Measurements from ENCODE around the gene TPRN. TPM values are rescaled to one million over a fixed set of nuclear protein-coding genes. Genes with fewer than 3 reads are reported as not detected.

The TPRN gene
- total RNA-seq, 2 donors from 2014 or later, result 90.0 to 91.3 TPM

GRCh38 chr9:137205126-137206069 is 4.9 kb upstream of the TPRN start, which contains the start of the genes NDOR1 and TMEM203:
Gene NDOR1, plus strand, starts transcription at chr9:137205700. Its CDS starts 78 bp downstream, at chr9:137205778.
Gene TMEM203, minus strand, starts transcription at chr9:137205648. Its CDS starts 234 bp downstream, at chr9:137205414.
- WGBS, 2 donors, result 0% methylated on average over 1 to 74 of the region's 98 CpGs
- TF ChIP-seq POLR2A (IDR thresholded peaks at IDR 0.05) (peak; percentile 53 to 77 (median 66)), CTCF (IDR thresholded peaks at IDR 0.05) (no peak)
- ATAC-seq, result peak; percentile 51
- Histone ChIP-seq H3K36me3 (replicated peaks in 1 of 2; ENCODE audit: insufficient read depth in 1 of 2, low read depth in 2 of 2) (no peaks in the 10 kb centered on the region), H3K27me3 (no peaks in the 10 kb centered on the region), H3K4me3 (peak within 1 kb of the TSS; percentile 83 to 97), H3K4me1 (peaks cover 53% of the 10 kb centered on the region), H3K27ac (peak within 1 kb of the TSS; percentile 73 to 90 (median 82)), H3K9me3 (no peaks in the 10 kb centered on the region)
- peak; percentile 87 to 92 (median 90) for DNase-seq
- intact Hi-C loops (cut with DNase I), result no loop called here

- ATAC-seq, result no peak
- no peaks in the 10 kb centered on the region for H3K36me3 ChIP-seq (replicated peaks in 1 of 2; ENCODE audit: insufficient read depth in 1 of 2, low read depth in 2 of 2)
- peak overlapping the region; percentile 73 to 90 (median 82) for H3K27ac ChIP-seq
- no peaks in the 10 kb centered on the region for H3K27me3 ChIP-seq
- no peak for DNase-seq
- peak overlapping the region; percentile 83 to 97 for H3K4me3 ChIP-seq
- peaks cover 53% of the 10 kb centered on the region for H3K4me1 ChIP-seq
- H3K9me3 ChIP-seq, result no peaks in the 10 kb centered on the region
- WGBS, 2 donors, result 8 to 23% methylated on average over 9 to 21 of the region's 21 CpGs
- TF ChIP-seq POLR2A (IDR thresholded peaks at IDR 0.05) (no peak), CTCF (IDR thresholded peaks at IDR 0.05) (no peak)
- intact Hi-C loops (cut with DNase I), result no loop called here
These were observed 4.2 kb upstream of the TPRN start for GRCh38 chr9:137204731-137205125.

GRCh38 chr9:137202966-137203365 is 2.4 kb upstream of the TPRN start:
- 75 to 78% methylated on average over 8 of the region's 8 CpGs for WGBS, 2 donors
- TF ChIP-seq POLR2A (IDR thresholded peaks at IDR 0.05), result no peak
- TF ChIP-seq CTCF (IDR thresholded peaks at IDR 0.05), result no peak

GRCh38 chr9:137201205-137201868 is 796 bp upstream of the TPRN start:
- Histone ChIP-seq H3K27me3 (no peaks in the 10 kb centered on the region), H3K4me3 (peak overlapping the region in 1 of 2 donors; percentile 18), H3K27ac (peak overlapping the region; percentile 70 to 89 (median 81)), H3K4me1 (peaks cover 80% of the 10 kb centered on the region), H3K36me3 (replicated peaks in 1 of 2; ENCODE audit: insufficient read depth in 1 of 2, low read depth in 2 of 2) (no peaks in the 10 kb centered on the region), H3K9me3 (no peaks in the 10 kb centered on the region)
- intact Hi-C loops (cut with DNase I), result no loop called here
- DNase-seq (no peak), ATAC-seq (no peak)
- TF ChIP-seq POLR2A (IDR thresholded peaks at IDR 0.05) (no peak), CTCF (IDR thresholded peaks at IDR 0.05) (no peak)
- 12 to 26% methylated on average over 10 to 23 of the region's 23 CpGs for WGBS, 2 donors

More at GRCh38 chr9:137202966-137203365, 2.4 kb upstream of the TPRN start:
- DNase-seq, result no peak
- peaks cover 70% of the 10 kb centered on the region for H3K4me1 ChIP-seq
- H3K36me3 ChIP-seq (replicated peaks in 1 of 2; ENCODE audit: insufficient read depth in 1 of 2, low read depth in 2 of 2), result no peaks in the 10 kb centered on the region
- no peak overlapping the region for H3K4me3 ChIP-seq
- H3K27ac ChIP-seq, result no peak overlapping the region
- intact Hi-C loops (cut with DNase I), result no loop called here
- no peaks in the 10 kb centered on the region for H3K9me3 ChIP-seq
- no peak for ATAC-seq
- H3K27me3 ChIP-seq, result no peaks in the 10 kb centered on the region

All from body of pancreas (tissue), 4 donors.